Right kidney (tissue), 9 donors: ENCODE results near the gene CHST3.
"Not testable (repeated sequence)": the region's sequence is repeated elsewhere in the genome, so short reads cannot be mapped to it uniquely, and the experiment has no call there.

Experiments used
- DNase-seq: peaks from one replicate; pipeline ENCODE4 v3.0.0-alpha.2; 2016
- long read RNA-seq, 8 donors: transcript quantifications; one replicate each; lab custom pipeline, GENCODE V29; 2026

Gene CHST3, protein sequence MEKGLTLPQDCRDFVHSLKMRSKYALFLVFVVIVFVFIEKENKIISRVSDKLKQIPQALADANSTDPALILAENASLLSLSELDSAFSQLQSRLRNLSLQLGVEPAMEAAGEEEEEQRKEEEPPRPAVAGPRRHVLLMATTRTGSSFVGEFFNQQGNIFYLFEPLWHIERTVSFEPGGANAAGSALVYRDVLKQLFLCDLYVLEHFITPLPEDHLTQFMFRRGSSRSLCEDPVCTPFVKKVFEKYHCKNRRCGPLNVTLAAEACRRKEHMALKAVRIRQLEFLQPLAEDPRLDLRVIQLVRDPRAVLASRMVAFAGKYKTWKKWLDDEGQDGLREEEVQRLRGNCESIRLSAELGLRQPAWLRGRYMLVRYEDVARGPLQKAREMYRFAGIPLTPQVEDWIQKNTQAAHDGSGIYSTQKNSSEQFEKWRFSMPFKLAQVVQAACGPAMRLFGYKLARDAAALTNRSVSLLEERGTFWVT
- long read RNA-seq, donor 1, full-length matches to known transcripts = 3 of 3 reads
- long read RNA-seq, donor 1, partial matches to known transcripts = 0 of 3 reads
- long read RNA-seq, donor 1, other reads (novel, unspliced or antisense) = 0 of 3 reads
- long read RNA-seq, donor 2, full-length matches to known transcripts = 3 of 3 reads
- long read RNA-seq, donor 2, partial matches to known transcripts = 0 of 3 reads
- long read RNA-seq, donor 2, other reads (novel, unspliced or antisense) = 0 of 3 reads
- long read RNA-seq, donor 3, full-length matches to known transcripts = 3 of 3 reads
- long read RNA-seq, donor 3, partial matches to known transcripts = 0 of 3 reads
- long read RNA-seq, donor 3, other reads (novel, unspliced or antisense) = 0 of 3 reads
- long read RNA-seq, donor 4, full-length matches to known transcripts = 3 of 3 reads
- long read RNA-seq, donor 4, partial matches to known transcripts = 0 of 3 reads
- long read RNA-seq, donor 4, other reads (novel, unspliced or antisense) = 0 of 3 reads
- long read RNA-seq, donor 5, full-length matches to known transcripts = 3 of 3 reads
- long read RNA-seq, donor 5, partial matches to known transcripts = 0 of 3 reads
- long read RNA-seq, donor 5, other reads (novel, unspliced or antisense) = 0 of 3 reads
- long read RNA-seq, donor 6, full-length matches to known transcripts = 10 of 10 reads
- long read RNA-seq, donor 6, partial matches to known transcripts = 0 of 10 reads
- long read RNA-seq, donor 6, other reads (novel, unspliced or antisense) = 0 of 10 reads
- long read RNA-seq, donor 7, full-length matches to known transcripts = 7 of 7 reads
- long read RNA-seq, donor 7, partial matches to known transcripts = 0 of 7 reads
- long read RNA-seq, donor 7, other reads (novel, unspliced or antisense) = 0 of 7 reads
- long read RNA-seq, donor 8, full-length matches to known transcripts = 3 of 3 reads
- long read RNA-seq, donor 8, partial matches to known transcripts = 0 of 3 reads
- long read RNA-seq, donor 8, other reads (novel, unspliced or antisense) = 0 of 3 reads

DNA sequence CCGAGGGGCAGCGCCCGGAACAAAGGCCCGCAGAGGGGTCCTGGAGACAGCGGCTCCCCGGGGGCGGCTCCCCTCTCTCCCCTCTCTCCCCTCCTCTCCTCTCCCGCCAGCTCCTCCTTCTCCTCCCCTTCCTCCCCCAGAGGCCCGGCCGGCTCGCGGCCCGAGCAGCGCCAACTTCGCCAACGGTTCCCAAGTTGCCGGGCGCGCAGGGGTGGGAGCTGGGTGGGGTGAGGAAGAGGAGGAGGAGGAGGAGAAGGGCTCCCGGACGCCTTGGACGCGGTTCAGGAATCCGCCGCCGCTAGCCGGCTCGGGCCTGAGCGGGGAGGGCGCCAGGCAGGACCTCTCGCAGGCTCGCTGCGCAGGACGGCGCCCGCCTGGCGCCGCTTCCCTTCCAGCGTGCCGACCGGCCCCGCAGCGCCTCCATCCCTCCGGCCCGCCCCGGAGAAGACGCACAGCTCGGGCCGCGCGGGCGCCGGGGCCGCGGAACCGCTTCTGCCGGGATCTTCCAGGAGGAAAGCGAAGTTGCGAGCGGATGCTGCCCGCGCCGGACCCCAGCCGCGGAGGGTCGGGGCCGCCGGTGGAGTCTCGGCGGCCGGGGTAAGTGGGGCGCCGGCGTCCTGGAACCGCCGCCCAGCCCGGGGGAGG lies at the start of gene CHST3:
CHST3 (plus strand) TSS at position 298 of the 645 bp plus-strand sequence. CDS start 41,448 bp downstream, outside the sequence.
- peak; percentile 95 for DNase-seq

DNA sequence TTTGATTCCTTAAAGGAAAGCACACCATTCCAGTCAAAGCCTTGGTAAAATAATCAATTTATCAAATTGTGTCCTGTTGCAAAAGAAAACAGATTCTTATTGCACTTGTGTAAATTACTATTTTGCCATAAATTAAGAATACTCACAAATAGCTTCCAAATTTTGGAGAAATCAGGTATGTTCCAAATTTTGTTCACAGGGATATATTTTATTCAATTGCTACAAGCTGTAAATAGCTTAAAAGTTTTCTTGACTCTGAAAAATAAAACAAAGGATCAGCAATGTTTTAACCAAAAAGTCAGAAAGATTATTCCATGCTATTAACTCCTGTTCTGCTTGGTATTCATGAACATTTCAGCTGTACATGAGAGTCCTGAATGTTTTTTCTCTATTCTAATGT lies 47.4 kb upstream of the CHST3 start:
- no peak for DNase-seq

DNA sequence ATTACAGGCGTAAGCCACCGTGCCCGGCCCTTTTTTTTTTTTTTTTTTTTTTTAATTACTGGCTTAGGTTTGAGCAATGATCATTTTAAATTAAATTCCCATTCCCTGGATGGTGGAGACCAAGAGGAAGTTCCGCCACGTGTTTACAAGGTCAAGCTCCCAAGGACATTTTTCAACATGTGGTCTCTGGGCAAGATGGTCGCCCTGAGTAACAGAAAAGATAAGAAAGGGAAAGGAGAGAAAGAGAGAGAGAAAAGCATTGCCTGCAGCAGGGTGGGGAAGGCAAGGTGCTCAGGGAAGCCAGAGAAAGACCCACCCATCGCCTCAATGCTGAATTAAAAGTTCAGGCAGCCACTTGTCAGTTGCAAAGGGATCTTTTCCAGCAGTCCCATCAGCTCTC lies 45.2 kb upstream of the CHST3 start:
- no peak for DNase-seq

DNA sequence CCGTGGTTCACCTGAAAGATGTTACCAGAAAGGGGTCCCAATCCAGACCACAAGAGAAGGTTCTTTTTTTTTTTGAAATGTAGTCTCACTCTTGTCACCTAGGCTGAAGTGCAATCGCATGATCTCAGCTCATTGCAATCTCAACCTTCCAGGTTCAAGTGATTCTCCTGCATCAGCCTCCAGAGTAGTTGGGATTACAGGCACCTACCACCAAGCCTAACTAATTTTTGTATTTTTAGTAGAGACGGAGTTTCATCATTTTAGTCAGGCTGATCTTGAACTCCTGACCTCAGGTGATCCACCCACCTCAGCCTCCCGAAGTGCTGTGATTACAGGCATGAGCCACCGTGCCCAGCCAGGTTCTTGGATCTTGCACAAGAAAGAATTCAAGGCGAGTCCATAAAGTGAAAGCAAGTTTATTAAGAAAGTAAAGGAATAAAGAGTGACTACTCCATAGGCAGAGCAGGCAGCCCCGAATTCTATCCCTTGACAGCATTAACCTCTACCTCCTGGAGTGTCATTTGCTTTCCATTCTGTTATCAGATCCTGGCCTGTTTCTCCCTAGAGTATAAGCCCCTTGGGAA lies 44.1 kb upstream of the CHST3 start:
- DNase-seq = not testable (repeated sequence)

DNA sequence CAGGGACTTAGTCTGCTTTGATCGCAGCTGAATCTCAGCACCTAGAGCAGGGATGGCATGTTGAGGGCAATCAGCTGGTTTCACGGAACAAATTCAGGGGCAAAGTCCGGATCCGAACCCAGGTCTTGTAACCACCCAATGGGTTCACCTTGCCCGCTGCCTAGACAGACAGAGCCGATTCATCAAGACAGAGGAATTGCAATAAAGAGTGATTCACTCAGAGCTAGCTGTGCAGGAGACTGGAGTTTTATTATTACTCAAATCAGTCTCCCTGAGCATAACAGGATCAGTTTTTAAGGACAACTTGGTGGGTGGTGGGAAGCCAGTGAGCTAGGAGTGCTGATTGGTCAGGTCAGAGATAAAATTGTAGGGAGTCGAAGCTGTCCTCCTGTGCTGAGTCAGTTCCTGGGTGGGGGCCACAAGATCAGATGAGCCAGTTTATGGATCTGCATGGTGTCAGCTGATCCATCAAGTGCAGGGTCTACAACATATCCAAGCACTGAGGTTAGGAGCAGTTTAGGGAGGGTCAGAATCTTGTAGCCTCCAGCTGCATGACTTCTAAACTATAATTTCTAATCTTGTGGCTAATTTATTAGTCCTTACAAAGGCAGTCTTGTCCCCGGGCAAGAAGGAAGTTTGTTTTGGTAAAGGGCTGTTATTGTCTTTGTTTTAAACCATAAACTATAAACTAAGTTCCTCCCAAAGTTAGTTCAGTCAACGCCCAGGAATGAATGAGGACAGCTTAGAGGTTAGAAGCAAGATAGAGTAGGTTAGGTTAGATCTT lies 43.5 kb upstream of the CHST3 start:
- DNase-seq = no peak

DNA sequence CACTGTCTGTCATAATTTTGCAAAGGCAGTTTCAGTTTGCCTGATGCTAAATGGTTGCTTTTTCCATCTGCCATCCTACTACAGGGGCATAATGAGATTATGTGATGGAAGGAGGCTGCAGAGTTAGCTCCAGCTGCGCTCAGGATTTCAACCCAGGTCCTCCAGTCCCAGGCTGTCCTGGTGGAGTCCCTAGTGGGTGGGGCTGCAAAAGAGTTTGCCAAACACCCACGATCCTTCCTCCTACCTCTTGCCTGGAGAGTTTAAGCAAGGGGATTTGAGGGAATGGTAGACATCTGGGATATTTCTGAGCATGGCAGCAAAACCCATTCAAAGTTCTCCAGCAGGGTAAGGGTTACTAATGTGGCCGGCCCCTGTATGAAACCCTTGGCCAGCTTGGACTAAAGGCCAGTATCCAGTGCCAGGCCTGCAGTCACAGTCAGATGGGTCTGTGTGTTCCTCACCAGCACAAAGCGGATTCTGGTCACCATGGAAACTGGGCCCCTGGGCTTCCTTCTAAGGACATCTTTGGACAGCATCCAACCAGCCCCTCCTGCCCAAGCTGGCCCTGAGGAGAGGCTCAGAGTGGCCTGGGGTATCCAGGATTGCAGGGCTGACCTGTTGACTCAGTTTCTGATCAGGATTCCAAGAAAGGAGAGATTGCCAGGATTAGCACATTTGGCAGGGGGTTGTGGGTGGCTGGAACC lies 42.7 kb upstream of the CHST3 start:
- no peak for DNase-seq

DNA sequence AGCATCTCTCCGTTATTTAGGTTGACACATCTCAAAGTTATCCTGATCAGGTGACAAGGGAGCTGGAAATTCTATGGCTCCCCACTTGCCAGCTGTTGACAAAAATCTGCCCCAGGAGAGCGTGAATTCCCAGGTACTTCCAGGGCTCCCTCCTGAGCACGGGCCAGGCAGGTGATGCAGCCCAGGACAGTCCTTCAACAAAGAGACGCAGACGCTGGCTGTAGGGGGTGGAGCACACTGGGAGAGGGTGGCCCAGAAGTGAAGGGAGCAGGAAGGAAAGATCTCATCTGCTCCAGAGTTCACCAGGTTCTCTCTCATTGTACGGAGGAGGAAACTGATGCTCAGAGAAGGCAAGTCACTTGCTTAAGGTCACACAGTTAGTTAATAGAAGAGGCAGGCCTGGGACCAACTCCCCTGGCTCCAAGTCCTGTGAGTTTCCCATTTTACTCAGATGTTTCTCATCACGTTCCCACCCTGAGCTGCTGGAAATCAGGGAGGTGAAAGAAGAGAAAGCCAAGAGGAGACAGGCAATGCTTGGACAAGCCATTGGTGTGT lies 41.0 kb upstream of the CHST3 start:
- no peak for DNase-seq

DNA sequence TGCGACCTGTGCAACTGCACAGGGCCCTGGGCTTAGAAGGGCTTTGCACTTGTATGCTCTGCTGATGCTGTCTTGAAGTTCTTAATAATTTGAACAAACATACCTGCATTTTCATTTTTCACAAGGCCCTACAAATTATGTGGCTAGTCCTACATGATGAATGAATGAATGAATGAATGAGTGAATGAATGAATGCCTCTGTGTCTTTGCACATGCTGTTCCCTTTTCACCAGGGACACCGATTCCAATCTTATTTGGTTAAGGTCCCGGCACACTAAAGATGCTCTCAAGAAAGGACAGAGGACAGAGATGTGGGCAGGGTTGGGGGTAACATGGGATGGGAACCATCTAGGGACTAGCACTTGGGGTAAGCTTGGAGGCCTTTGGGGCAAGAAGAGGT lies 39.4 kb upstream of the CHST3 start:
- no peak for DNase-seq

DNA sequence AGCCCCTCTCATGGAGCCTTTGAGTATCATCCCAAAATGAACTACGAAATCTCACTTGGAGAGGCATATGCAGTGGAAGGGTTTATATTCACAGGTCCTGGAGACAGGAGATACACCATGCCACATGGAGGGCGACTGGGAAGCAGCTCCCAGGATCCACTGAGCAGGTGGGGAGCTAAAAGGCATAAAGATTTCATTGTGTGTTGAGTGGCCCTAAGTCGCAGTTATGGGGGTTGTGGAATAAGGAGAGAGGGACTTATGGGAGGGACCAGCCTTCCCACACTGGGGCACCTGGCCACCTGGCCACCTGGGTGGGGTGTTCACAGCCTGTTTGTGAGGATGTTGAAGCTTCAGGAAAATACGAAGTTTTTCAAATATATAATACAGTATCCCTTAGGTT lies 37.0 kb upstream of the CHST3 start:
- no peak for DNase-seq

DNA sequence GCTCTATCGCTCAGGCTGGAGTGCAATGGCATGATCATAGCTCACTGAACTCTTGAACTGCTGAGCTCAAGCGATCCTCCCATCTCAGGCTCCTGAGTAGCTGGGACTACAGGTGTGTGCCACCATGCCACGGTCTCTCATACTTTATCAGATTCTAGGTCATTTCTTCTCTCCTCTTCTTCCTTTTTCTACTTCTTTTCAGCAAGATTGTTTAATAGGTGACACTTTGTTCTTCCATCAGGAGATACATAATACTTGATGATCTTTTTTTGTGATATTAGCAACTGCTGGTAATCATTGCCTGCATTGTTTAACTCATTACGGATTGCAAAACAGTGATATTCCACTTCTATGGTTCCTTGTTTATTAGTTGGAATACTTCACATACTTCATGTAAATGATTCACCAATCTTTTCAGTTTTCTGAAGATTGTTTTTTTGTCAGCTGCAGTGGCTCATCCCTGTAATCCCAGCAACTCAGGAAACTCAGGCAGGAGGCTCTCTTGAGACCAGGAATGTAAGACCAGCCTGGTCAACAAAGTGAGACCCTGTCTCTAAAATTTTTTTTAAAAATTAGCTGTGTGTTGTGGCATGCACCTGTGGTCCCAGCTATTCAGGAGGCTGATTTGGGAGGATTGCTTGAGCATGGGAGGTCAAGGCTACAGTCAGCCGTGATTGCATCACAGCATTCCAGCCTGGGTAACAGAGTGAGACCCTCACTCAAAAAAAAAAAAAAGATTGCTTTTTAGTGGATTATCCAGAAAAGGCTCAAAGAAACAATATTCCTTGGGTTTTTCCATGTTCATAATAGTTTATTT lies 36.2 kb upstream of the CHST3 start:
- DNase-seq = no peak

DNA sequence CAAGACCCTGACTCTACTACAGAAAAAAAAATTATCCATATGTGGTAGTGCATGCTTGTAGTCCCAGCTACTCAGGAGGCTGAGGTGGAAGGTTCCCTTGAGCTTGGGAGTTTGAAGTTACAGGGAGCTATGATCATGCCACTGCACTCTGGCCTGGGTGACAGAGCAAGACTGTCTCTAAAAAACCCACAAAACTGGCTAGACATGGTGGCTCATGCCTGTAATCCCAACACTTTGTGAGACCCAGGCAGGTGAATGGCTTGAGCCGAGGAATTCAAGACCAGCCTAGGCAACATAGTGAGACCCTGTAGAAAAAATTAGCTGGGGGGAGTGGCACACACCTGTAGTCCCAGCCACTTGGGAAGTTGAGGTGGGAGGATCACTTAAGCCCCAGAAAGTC lies 32.9 kb upstream of the CHST3 start:
- no peak for DNase-seq

DNA sequence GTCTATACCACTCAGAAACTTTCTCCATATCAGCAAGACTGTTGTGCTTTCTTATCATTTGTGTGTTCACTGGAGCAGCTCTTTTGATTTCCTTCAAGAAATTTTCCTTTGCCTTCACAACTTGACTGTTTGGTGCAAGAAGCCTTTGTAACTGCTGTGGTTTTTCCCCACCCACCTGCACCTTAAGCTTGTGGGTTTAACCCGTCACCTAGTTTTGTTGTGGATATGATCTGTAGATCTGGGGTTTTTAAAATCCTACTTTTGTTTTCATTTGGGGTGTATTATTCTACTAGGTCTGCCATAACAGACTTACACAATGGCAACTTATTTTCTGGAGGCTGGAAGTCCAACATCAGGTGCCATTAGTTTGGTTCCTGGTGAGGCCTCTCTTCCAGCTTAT lies 30.5 kb upstream of the CHST3 start:
- DNase-seq = no peak

DNA sequence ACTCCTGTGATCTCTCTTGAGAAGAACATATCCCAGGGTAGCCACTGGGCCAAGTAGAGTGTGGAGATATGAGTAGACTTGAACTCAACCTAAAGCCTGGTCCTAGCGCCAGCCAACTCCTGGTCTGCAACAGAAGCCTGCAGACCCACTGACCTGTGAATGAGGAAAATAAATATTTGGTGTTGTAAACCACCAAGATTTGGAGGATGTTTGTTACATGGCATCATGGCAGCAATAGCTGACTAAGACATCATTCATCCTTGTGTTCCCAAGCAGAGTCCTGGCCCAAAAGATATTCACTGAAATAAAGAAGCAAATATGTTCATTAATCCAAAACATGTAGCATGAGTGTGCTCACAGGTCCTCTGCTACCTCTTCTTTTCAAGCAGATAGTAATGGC lies 26.0 kb upstream of the CHST3 start:
- no peak for DNase-seq

DNA sequence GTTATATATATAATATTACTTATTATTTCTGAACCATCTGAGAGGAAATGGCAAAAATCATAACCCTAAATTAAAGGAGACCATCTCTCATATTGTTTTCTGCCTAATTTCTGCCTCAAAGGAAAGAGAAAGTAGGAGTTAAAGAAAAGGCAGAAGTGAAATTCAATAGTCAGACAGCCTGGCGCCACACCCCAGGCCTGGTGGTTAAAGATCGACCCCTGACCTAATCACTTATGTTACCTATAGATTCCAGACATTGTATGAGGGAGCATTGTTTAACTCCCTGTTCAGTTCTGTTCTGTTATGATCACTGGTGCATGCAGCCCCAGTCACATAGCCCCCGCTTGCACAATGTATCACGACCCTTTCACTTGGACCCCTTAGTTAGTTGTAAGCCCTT lies 24.9 kb upstream of the CHST3 start:
- DNase-seq = no peak

DNA sequence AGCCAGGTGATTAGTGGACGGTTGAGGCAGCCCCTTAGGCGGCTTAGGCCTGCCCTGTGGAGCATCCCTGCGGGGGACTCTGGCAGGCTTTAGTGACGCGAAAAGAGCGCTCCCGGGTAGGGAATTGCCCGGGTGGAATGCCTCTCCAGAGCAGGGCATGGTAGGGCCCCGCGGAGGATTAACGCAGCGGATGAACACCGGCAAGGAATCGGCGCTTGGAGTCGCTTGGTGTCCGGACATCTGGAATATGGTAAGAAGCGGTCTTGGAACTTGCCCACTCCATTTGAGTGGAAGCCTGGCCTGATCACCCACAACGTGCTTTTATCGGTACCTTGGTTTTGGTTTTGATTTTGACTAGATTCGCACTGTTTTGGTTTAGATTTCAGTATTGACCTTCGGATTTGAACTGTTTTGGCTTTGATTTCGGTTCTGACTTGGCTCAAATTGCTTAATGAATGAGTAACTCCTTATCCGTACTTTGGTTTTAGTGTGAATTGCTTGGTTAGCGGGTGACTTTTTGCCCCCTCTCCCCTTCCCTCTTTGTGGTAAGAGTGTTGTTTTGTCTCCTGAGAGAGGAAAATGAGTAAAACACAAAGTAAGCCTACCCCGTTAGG lies 24.2 kb upstream of the CHST3 start:
- DNase-seq = no peak

DNA sequence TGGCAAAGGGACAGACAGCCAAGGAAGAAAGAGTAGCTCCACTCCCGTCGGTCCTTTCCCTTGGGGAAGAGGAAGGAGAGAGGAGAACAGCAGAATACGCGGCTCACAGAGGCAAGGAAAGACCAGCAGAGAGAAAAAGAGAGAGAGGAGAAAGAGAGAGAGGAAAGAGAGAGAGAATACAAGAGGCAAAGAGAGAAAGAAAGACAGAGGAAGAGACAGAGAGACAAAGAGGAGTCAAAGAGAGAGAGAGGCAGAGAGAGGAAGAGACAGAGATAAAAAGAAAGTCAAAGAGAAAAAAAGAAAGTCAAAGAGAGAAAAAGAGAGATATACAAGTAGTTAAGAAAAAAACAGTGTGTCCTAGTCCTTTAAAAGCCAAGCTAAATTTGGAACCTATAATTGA lies 23.4 kb upstream of the CHST3 start:
- DNase-seq = no peak

DNA sequence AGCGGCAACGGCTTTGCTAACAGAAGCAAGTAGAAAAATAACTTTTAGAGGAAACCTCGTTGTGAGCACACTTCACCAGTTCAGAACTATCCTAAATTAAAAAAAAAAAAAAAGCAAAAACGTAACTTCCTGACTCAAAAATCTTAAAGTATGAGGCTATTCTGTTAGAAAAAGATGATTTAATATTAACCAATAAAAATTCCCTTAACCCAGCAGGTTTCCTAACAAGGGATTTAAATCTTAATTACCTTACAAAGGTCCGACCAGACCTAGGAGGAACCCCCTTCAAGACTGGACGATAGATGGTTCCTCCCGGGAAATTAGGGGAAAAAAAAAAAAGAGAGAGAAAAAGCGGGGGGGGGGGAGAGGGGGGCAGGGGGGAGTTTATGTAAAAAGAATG lies 22.9 kb upstream of the CHST3 start:
- DNase-seq = no peak
